LNCAP (cell line): Measurements from ENCODE around the gene GRAMD1B.

Experiments
- TF ChIP-seq, protein P1 (sequence below): fragments of 450-650 bp; IDR thresholded peaks from 2 replicates; pipeline ENCODE4 v1.5.1; 2017; ENCODE audit warnings: mild to moderate bottlenecking

The GRAMD1B gene

DNA sequence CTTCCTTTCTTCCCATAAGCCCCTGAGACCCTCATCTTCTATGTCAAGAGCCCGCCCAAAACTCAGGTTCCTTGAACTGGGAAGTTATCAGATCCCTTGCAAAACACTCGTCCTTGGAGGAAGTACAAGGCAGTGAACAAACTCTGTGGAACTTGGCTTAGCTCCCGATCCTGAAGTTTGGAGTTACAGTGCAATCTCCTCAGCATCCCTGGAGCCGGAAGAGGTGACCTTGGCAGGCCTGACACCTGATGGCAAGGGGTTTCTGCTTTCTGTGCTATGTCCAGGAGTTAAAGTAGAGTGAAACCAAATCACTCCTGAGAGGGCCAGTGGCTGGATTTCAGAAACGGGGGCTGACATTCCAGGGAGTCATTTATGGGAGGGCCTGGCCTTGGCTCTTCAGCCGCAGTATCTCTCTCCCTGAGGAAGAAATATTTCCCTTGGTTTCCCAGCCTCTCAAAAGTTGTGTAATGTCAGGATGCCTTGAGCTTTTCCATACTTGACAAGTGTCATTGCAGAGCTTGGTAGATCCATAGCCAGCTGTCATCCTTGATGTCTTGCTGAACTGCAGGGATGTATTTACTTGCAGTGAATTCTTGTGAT, 1.9 kb upstream of the GRAMD1B start:
- TF ChIP-seq, protein P1, sequence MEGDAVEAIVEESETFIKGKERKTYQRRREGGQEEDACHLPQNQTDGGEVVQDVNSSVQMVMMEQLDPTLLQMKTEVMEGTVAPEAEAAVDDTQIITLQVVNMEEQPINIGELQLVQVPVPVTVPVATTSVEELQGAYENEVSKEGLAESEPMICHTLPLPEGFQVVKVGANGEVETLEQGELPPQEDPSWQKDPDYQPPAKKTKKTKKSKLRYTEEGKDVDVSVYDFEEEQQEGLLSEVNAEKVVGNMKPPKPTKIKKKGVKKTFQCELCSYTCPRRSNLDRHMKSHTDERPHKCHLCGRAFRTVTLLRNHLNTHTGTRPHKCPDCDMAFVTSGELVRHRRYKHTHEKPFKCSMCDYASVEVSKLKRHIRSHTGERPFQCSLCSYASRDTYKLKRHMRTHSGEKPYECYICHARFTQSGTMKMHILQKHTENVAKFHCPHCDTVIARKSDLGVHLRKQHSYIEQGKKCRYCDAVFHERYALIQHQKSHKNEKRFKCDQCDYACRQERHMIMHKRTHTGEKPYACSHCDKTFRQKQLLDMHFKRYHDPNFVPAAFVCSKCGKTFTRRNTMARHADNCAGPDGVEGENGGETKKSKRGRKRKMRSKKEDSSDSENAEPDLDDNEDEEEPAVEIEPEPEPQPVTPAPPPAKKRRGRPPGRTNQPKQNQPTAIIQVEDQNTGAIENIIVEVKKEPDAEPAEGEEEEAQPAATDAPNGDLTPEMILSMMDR: no peak

DNA sequence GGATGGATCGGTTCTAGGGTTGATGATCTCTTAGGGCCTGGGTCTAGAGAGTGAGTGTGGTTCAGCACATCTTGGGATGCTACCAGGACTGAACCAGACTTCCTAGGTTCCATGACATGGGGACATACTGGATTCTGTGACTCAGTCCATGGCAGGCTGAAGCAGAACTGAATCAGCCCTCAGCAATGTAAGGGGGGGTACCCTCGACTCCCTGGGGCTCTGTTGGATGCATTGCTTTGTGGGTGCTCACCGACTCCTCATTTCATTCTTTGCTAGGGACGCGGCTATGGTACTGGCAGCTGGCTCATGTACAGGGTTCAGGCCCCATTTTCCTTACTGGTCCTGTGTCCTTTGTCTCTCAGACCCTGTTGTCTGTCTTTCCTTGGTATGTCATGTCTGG, 733 bp upstream of the GRAMD1B start:
- TF ChIP-seq, protein P1: no peak

DNA sequence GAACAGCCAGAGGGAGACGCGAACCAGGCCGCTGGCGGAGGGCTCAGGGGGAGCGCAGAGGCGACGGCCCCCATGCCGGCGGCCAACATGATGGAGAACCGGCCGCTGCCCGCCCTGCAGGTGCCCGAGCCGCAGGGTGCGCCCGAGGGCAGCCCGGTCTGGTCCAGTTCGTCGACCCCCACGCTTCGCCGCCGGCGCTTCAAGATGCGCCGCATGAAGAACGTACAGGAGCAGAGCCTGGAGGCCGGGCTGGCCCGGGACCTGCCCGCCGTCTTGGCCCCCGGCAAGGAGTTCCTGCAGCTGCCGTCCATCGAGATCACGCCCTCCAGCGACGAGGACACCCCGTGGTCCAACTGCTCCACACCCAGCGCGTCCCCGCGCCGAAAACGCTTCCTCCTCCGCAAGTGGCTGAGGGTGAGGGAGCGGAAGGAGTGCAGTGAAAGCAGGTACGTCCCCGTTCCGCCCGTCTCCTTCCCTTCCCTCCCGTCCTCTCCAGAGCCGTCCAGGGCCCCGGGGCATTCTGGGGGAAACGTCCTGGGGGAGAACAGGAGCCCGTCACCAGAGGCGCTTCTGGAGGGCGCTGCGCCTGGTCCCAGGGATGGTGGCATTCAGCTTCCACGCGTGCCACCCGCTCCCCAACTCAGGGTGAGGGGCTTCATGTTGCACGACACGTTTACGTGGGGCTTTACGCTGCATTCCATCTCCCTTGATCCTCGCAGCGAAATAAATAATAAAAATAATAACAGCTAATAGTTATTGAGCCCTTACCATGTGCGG, 840 bp downstream of the GRAMD1B start:
- TF ChIP-seq, protein P1: no peak

DNA sequence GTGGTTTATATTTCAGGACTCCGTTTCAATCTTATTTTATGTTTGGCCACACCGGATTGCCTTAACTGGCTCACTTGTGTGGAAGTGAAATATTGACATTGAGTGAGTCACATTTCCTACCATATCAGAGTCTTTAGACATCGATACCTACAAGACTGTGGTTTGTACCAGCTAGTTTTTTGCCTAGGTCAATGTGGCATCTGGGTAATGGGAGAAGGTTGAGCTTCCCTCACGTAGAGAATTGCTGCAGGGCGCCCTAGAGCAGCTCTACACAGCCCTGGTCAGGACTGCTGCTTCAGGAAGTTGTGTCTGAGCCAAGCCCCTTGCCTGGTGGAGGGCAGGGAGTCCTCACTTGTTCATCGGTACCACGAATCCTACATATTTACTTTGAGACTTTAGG, 1.6 kb downstream of the GRAMD1B start:
- TF ChIP-seq, protein P1: no peak

DNA sequence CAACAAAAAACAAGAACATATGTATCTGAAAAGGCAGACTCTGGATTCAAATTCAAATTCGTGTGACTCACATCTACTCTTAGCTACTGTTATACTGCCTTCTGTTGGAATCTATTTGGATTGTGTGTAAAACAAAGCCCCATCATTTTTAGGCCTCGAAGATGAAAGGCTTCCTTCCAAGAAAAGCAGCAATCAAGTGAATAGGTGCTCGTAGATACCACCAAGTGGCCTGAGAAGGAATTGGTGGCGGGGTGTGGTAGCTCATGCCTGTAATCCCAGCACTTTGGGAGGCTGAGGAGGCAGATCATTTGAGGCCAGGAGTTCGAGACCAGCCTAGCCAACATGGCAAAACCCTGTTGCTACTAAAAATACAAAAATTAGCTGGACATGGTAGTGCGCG, 4.2 kb downstream of the GRAMD1B start:
- TF ChIP-seq, protein P1: no peak

DNA sequence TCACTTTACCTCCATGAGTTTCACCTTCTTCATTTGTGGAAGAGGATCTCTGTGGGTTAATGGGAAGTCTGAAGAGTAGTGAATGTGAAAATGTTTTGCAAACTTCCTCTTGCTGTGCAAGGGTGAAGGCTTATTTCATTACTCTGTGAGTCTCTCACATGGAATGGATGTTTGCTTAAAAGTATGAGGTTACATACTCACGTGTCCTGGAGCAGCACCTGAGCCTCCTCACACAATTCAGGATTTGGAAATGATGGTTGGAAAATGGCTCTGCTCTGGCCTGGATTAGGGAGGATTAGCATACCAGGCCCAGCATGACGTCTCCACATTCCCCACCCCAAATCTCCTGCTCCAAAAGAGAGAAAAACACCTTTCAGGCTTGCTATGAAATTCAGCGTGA, 4.8 kb downstream of the GRAMD1B start:
- TF ChIP-seq, protein P1: no peak

DNA sequence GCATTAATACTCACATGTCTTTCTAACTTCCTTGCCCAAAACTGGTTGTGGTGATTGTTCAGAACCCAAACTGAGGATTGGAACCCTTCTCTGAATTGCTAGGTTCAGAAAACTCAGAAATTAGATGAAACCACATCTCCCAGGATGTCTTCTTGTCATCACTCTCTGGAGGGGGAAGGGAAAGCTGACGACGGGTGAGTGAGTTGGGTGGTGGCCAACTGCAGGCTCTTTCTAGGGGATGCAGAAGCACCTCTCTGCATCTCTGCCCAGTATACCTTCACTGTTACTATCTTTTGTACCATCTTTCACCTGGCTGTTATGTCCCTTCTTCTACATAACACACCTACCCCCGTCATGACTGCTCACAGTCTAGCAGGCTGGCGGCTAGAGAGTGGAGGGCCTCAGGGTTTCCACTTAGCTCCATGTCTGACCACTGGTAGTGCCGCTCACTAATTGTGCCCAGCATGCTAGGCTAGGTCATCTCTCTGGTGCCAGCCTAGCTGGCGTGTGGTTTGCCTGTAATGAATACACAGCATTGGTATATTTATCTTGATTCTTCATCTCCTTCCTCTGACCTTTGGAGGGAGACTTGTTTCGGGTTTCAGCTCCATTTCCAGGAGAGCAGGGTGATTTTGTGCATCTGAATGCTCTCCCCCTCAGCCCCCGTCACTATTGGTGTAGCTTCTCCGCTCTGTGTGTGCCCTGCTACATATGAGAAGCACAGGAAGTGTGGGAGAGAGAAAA, 7.3 kb downstream of the GRAMD1B start:
- TF ChIP-seq, protein P1: no peak
